ENCODE measurements around the gene SLC44A5.

Gene SLC44A5

DNA sequence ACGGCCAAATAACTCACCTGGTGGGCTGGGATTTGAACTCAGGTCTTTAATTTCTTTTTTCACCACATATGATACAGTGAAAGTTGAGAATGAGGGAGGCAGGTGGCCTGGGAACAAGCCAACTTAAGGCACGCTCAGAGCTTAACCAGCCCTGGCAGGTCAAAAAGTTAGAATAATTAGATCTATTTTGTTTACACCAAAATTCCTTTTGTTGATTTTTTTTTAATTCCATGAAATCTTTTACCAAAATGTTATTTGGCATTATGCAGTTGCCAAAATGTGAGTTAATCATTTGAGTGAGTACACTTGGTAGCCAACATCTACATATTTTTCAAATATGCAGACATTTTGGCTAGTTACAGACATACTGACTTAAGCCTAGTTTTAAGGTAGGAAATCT, 439.9 kb downstream of the SLC44A5 start:
- DNase-seq, result no peak

GRCh38 chr1:75170011-75170410, 440.9 kb downstream of the SLC44A5 start:
- DNase-seq, result no peak

DNA sequence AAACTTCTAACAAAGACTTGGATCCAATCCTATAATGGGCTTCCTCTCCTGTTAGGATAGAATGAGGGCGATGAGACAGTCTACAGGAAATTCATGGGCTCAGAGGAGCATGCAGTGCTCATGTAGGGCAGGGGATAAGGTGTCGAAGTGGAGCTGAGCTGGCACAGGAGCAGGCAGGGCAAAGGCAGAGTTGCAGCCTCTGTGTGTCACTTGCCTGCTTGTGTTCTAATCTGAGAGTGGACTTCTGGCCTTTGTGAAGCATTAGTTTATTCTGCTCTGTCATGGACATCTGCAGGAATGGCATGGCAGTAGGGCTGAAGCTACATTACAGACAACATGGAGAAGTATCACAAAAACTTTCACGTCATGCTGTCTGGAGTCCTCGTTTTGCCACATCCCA, 444.1 kb downstream of the SLC44A5 start:
- DNase-seq, result no peak

- DNase-seq, result no peak
Observed at GRCh38 chr1:75165264-75165663, 445.6 kb downstream of the SLC44A5 start.

DNA sequence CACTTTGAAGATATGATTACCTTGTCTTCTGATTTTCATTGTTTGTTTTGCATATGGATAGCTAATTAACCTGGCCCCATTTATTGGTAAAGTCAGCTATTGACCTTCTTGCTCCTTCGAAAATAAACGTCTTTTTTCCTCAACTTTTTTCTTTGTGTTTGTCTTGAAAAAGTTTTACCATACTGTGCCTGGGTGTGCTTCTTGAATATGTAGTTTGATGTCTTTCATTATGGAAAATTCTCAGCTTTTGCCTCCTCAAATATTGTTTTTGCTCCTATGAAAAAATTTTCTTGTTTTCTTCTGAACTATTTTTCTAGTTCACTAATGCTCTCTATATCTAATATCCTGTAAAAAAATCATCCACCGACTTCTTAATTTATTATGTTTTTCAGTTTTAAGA, 451.8 kb downstream of the SLC44A5 start:
- no peak for DNase-seq
